CD14-positive monocyte (primary cell): Measurements from ENCODE around the gene NEK10. TPM values are rescaled to one million over a fixed set of nuclear protein-coding genes. Genes with fewer than 3 reads are reported as not detected.

Experiments used
- DNase-seq, 3 donors: peaks; one replicate each; pipeline ENCODE4 v3.0.0-alpha.2; 2011 to 2022
- H2AFZ ChIP-seq: 2 replicates; pipeline ENCODE4 v1.6.0; 2012; ENCODE audit warnings: mild to moderate bottlenecking, low read depth, low read length, inconsistent platforms; ENCODE audit not compliant: insufficient read depth, poor library complexity, severe bottlenecking
- H3K27ac ChIP-seq, 2 donors: 1 replicate in 1 of 2; 2 replicates in 1 of 2; pipeline ENCODE4 v1.5.1; 2012 to 2013; ENCODE audit warnings: low read length in 2 of 2, control low read depth in 1 of 2, inconsistent platforms in 1 of 2, low read depth in 1 of 2, mild to moderate bottlenecking in 1 of 2
- H3K27me3 ChIP-seq, 2 donors: one replicate each; pipeline versions ENCODE4 v1.6.0 to v1.6.1; 2011 to 2013; ENCODE audit warnings: low read length in 2 of 2; ENCODE audit not compliant: control insufficient read depth in 2 of 2, insufficient read depth in 2 of 2
- H3K36me3 ChIP-seq, 2 donors: replicated peaks in 1 of 2; 1 replicate in 1 of 2; 2 replicates in 1 of 2; pipeline versions ENCODE4 v1.5.1 to v1.6.1; 2012 to 2013; ENCODE audit warnings: low read length in 2 of 2, control low read depth in 1 of 2, inconsistent platforms in 1 of 2, mild to moderate bottlenecking in 1 of 2; ENCODE audit not compliant: insufficient read depth in 2 of 2, control insufficient read depth in 1 of 2
- H3K4me1 ChIP-seq, 2 donors: 1 replicate in 1 of 2; 2 replicates in 1 of 2; pipeline versions ENCODE4 v1.5.1 to v1.6.1; 2012 to 2013; ENCODE audit warnings: low read length in 2 of 2, control low read depth in 1 of 2, inconsistent platforms in 1 of 2, mild to moderate bottlenecking in 1 of 2, moderate library complexity in 1 of 2; ENCODE audit not compliant: insufficient read depth in 2 of 2, control insufficient read depth in 1 of 2
- H3K4me2 ChIP-seq: replicated peaks from 2 replicates; pipeline ENCODE3; 2012; ENCODE audit warnings: low read length, moderate library complexity, mild to moderate bottlenecking; ENCODE audit not compliant: poor library complexity, severe bottlenecking; ENCODE audit errors: extremely low read depth
- H3K4me3 ChIP-seq, 3 experiments: fragments of 200-600 bp in 1 of 3; sonication (generic) in 1 of 3; replicated peaks in 1 of 3; 1 replicate in 2 of 3; 2 replicates in 1 of 3; pipeline ENCODE4 v1.5.1; 2011 to 2013; ENCODE audit warnings: low read length in 3 of 3, mild to moderate bottlenecking in 3 of 3, control low read depth in 2 of 3, low read depth in 2 of 3, inconsistent platforms in 1 of 3, moderate library complexity in 1 of 3
- H3K79me2 ChIP-seq: 2 replicates; pipeline ENCODE4 v1.6.0; 2012; ENCODE audit warnings: mild to moderate bottlenecking, control low read depth, inconsistent platforms, low read length, moderate library complexity; ENCODE audit not compliant: insufficient read depth
- H3K9ac ChIP-seq: 2 replicates; pipeline ENCODE4 v1.6.0; 2017; ENCODE audit warnings: low read length, mild to moderate bottlenecking; ENCODE audit not compliant: insufficient read depth, poor library complexity, severe bottlenecking
- H3K9me3 ChIP-seq, 2 donors: replicated peaks in 1 of 2; 1 replicate in 1 of 2; 2 replicates in 1 of 2; pipeline versions ENCODE4 v1.5.1 to v1.6.1; 2012 to 2013; ENCODE audit warnings: low read length in 2 of 2, control low read depth in 1 of 2; ENCODE audit not compliant: control insufficient read depth in 1 of 2, insufficient read depth in 1 of 2
- H4K20me1 ChIP-seq: 2 replicates; pipeline ENCODE4 v1.6.0; 2012; ENCODE audit warnings: mild to moderate bottlenecking, low read length, control low read depth, moderate library complexity; ENCODE audit not compliant: insufficient read depth
- H3K27ac Mint-ChIP-seq, 7 donors: one replicate each; pipeline ENCODE4 v1.8.0; 2020; ENCODE audit warnings: mild to moderate bottlenecking in 7 of 7, mixed read lengths in 7 of 7, moderate library complexity in 6 of 7, inconsistent platforms in 2 of 7
- H3K27me3 Mint-ChIP-seq, 3 donors: one replicate each; pipeline ENCODE4 v1.8.0; 2021 to 2022; ENCODE audit warnings: low read depth in 3 of 3, mild to moderate bottlenecking in 3 of 3, mixed read lengths in 3 of 3, moderate library complexity in 3 of 3, inconsistent platforms in 1 of 3
- H3K36me3 Mint-ChIP-seq, 2 donors: one replicate each; pipeline ENCODE4 v1.8.0; 2020; ENCODE audit warnings: mixed read lengths in 2 of 2, inconsistent platforms in 1 of 2, mild to moderate bottlenecking in 1 of 2
- H3K4me1 Mint-ChIP-seq: one replicate; pipeline ENCODE4 v1.8.0; 2020; ENCODE audit warnings: mild to moderate bottlenecking, mixed read lengths
- H3K4me3 Mint-ChIP-seq, 2 donors: one replicate each; pipeline ENCODE4 v1.8.0; 2020; ENCODE audit warnings: mild to moderate bottlenecking in 2 of 2, mixed read lengths in 2 of 2, moderate library complexity in 1 of 2
- H3K9me3 Mint-ChIP-seq, 7 donors: one replicate each; pipeline ENCODE4 v1.8.0; 2020 to 2022; ENCODE audit warnings: mixed read lengths in 7 of 7, mild to moderate bottlenecking in 6 of 7, moderate library complexity in 6 of 7, inconsistent platforms in 2 of 7
- CTCF ChIP-seq: fragments of 200-600 bp; IDR thresholded peaks from one replicate; pipeline ENCODE4 v1.8.0; 2022; ENCODE audit warnings: antibody characterized with exemption, mild to moderate bottlenecking
- WGBS: methylation state at CpG from one replicate; pipeline ENCODE4 v1.1.5; 2013; ENCODE audit warnings: missing lambda C conversion rate; ENCODE audit not compliant: insufficient coverage; 5-methylcytosine and 5-hydroxymethylcytosine counted together
- intact Hi-C, 2 donors: fragments of 100-400 bp; cut with micrococcal nuclease; formaldehyde crosslinking; loops; one replicate each; pipeline versions ENCODE4 v1.15.0 to v1.15.1; 2023
- polyA plus RNA-seq, 3 donors: library from polyadenylated mRNA; depleted of rRNA in 1 of 3; unstranded in 2 of 3; stranded (reverse) in 1 of 3; fragments of 300-500 nt in 2 of 3; fragments of >200 nt in 1 of 3; fragmentation: Illumina TruSeq in 2 of 3; gene quantifications; 1 replicate in 2 of 3; 2 replicates in 1 of 3; pipeline ENCODE4 v1.2.3, GENCODE V29; 2012 to 2021

Gene NEK10
- polyA plus RNA-seq, 3 donors = not detected

GRCh38 chr3:27380433-27381357, 11.5 kb upstream of the NEK10 start:
- peaks cover 3% of the 10 kb centered on the region for H3K4me1 Mint-ChIP-seq
- no peak overlapping the region for H3K4me2 ChIP-seq
- no peak overlapping the region for H3K27ac ChIP-seq
- H3K4me3 ChIP-seq = no peak overlapping the region
- H3K9ac ChIP-seq = no peak overlapping the region
- H4K20me1 ChIP-seq = no peaks in the 10 kb centered on the region
- intact Hi-C loops = no loop called here
- no peaks in the 10 kb centered on the region for H3K9me3 Mint-ChIP-seq
- no peaks in the 10 kb centered on the region for H3K79me2 ChIP-seq
- TF ChIP-seq CTCF = no peak
- H2AFZ ChIP-seq = no peak overlapping the region
- H3K9me3 ChIP-seq = no peaks in the 10 kb centered on the region
- H3K27me3 ChIP-seq = no peaks in the 10 kb centered on the region
- H3K4me3 Mint-ChIP-seq = no peak overlapping the region
- H3K36me3 Mint-ChIP-seq = peaks cover 35 to 37% of the 10 kb centered on the region in 2 donors
- peaks cover 0 to 2% of the 10 kb centered on the region in 2 donors for H3K4me1 ChIP-seq
- no peak overlapping the region for H3K27ac Mint-ChIP-seq
- WGBS = 100% methylated on average over 1 of the region's 3 CpGs
- H3K27me3 Mint-ChIP-seq = no peaks in the 10 kb centered on the region
- peaks cover 36 to 71% of the 10 kb centered on the region in 2 donors for H3K36me3 ChIP-seq
- no peak for DNase-seq

GRCh38 chr3:27378331-27378730, 9.1 kb upstream of the NEK10 start:
- no peak overlapping the region for H3K4me2 ChIP-seq
- Mint-ChIP-seq H3K4me3 (no peak overlapping the region), H3K36me3 (peaks cover 29 to 33% of the 10 kb centered on the region in 2 donors), H3K4me1 (no peaks in the 10 kb centered on the region), H3K9me3 (no peaks in the 10 kb centered on the region), H3K27ac (no peak overlapping the region), H3K27me3 (no peaks in the 10 kb centered on the region)
- H4K20me1 ChIP-seq = no peaks in the 10 kb centered on the region
- H3K36me3 ChIP-seq = peaks cover 30 to 63% of the 10 kb centered on the region in 2 donors
- no peaks in the 10 kb centered on the region for H3K4me1 ChIP-seq
- H3K27me3 ChIP-seq = no peaks in the 10 kb centered on the region
- no peak overlapping the region for H2AFZ ChIP-seq
- TF ChIP-seq CTCF = no peak
- no peak overlapping the region for H3K4me3 ChIP-seq
- DNase-seq = no peak
- no peaks in the 10 kb centered on the region for H3K9me3 ChIP-seq
- H3K9ac ChIP-seq = no peak overlapping the region
- intact Hi-C loops = no loop called here
- no peak overlapping the region for H3K27ac ChIP-seq
- H3K79me2 ChIP-seq = no peaks in the 10 kb centered on the region
